Stimulated activated CD4-positive, alpha-beta T cell treated with anti-CD3 and anti-CD28 coated beads, Interleukin-2, amount 100 ng/mL, for 48 hours (primary cell): Measurements from ENCODE around the gene KRT1.
"Not testable (repeated sequence)": the region's sequence is repeated elsewhere in the genome, so short reads cannot be mapped to it uniquely, and the experiment has no call there.

Source experiments
- DNase-seq, 2 donors: peaks; one replicate each; pipeline ENCODE4 v3.0.0-alpha.2; 2020

The KRT1 gene

DNA sequence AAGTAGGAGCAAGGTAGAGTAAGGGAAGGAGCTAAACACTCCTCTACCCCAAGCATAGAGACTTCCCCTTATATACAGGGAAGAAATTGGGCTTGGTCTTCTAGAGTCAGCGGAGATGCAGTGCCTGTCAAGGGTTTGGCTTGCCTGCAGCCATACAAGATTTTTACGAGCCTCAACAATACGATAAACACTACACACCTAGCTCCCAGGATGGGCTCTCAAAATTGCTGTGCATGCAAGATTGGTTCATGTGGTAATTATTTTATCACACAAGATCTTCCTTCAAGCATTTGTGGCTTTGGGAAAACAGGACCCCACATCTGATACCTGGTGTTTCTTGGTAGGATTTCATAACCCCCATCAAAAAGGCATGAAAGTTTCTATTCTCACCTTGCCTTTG lies at the start of gene KRT1:
TSS of gene KRT1 (minus strand) at position 45 of the 400 bp plus-strand sequence. CDS start 59 bp downstream, outside the sequence.
- no peak for DNase-seq

GRCh38 chr12:52729147-52729546 lies 48.9 kb upstream of the KRT1 start:
- no peak for DNase-seq

DNA sequence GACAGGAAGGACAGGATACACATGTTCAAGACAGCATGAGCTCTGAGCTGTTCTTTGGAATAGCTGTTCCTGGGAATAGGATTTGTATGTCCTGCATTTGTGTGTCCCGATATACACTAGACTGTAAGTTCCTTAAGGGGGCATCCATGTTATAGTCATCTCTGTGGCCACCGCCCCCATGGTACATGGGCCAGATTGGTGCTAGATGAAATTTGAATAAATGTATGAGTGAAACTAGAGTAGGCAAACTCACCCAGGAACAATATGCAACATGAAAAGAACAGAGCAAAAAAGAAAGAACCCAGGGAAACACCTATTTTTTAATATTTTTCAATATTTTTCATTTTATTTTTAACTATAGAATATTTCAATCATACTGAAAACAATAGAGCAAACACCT lies 48.2 kb upstream of the KRT1 start:
- no peak for DNase-seq

DNA sequence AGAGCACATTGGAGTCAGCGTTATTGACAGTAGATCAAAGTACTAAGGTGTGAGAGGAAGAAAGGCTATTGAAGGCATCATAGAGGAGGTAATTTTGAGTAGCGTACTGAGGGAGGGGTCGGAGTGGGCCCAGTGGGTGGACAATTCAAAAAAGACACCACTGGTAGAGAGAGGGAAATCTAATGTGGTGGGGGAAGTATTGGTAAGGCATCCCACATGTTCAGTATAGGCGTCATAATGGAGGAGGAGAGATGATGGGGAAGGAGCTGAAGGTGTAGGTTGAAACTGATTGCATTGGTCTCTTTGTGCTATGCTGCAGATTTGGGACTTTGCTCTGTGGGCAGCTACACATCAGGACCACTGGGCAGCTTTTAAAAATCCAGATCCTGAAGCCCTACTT lies 46.8 kb upstream of the KRT1 start:
- DNase-seq, result no peak

DNA sequence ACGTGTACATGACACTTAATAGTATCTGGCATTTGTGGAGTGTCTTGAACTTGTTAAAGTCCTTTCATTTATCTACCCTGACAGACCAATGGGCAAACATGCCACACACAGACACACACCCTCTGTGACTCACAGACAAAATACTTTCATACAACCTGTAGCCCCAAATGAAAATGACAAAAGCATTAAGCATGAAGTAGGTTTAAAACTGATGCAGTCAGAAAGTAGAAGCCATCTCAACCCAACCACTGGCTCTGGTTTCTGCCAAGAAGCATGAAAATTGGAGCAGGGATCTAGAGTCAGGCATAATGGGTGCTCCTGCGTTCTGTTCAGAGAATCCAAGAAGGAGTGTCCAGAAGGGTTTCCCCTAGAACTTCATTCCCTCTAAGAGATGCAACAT lies 46.2 kb upstream of the KRT1 start:
- no peak for DNase-seq

- no peak for DNase-seq
These were observed 44.2 kb upstream of the KRT1 start for GRCh38 chr12:52724384-52724783.

DNA sequence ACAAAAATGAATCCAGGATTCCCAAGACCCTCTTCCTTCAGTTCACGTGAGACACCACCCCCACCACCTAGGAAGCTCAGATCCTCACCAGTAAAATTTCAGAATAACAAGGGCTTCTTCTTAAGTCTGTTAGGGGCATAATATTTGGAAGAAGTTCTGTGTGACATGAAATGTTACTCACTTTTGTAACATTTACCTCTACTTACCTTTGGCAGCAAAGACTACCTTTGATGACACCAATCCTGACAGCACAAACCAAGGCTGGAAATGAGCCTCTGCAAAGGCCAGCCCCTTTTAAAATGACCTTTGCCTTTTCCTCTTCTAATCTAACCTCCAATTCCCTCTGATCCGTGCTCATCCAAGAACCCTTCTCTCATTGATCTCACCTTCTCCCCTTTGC lies 42.5 kb upstream of the KRT1 start:
- no peak for DNase-seq

DNA sequence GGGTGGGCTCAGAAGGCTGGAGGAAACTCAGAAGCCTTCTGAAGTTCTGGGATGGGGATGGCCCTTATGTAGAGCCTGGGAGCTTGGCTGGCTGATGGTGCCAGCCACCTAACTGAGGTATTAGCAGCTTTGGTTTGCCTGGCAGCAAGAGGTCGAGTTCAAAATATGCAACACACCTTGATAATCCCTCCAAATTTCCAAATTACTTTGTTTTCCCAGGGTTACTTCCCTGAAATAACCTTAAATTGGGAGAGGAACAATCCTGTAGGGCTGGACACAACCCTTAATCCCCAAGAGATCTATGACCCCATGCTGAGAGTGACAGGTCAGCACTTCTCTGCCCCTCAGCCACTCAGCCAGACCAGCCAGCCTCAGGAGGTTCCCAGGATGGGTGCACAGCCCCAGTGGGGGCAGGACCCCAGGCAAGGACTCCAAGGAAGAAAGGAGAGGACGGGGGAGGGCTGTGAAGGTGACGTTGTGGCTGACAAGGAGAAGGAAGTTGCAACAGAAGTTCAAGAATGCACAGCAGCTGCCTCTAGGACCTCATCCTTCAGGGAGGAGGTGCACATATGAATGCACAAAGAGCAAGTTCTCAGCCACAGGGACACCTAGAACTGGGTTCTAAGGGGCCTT lies 41.7 kb upstream of the KRT1 start:
- DNase-seq, result no peak

- no peak for DNase-seq
These were observed 40.2 kb upstream of the KRT1 start for GRCh38 chr12:52720365-52720886.

DNA sequence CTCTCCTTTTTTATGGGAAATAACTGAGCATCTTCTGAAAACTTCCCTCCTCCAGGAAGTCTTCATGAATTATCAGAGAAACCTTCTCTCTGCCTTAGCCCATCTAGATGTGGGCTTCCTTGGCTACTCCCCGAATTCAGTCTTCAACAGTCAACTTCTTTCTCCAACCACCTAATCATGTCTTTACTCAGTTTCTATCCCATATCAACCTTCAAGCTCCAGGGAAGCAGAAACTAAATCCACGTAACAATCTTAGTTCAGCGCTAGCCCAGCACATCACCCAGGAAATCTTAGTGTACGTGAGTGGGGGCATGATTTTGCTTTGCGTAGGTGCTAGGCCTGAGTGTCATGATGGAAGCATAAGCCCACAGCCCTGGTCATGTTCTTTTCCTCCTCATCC lies 35.9 kb upstream of the KRT1 start:
- no peak for DNase-seq

DNA sequence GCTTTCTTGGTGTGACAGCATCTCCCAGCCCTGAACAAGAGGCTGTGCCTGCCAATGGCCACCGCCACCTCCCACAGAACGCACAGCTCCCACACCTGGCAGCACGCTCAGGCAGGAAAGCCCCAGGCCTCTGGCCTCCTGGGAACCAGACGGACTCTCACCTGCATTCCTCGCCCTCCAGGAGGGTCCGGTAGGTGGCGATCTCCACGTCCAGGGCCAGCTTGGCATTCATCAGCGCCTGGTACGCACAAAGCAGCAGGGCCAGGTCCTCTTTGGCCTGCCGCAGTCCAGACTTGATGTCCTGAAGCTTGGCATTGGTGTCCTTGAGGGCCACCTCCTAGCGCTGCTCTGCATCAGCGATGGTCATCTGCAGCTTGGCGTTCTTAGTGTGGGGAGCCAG lies 35.2 kb upstream of the KRT1 start:
- DNase-seq, result no peak

DNA sequence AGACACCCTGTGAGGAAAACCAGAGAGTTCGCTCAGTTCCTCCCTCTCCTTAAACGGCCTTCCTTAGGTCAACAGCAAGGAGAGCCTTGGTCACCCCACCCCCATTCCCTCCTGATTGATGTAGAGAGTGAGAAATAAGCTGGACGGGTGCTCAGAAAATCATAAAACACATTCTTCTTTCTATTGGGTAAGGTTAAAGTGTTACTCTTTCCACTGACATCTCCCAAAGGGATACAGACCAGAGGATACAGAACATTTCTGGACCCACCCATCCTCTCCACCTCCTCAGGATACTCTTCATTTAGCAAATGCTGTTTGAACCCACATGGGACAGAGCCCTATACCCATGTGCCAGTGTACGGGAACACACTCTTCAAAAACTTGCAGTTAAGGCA lies 34.7 kb upstream of the KRT1 start:
- no peak for DNase-seq

GRCh38 chr12:52713960-52714886 lies 34.0 kb upstream of the KRT1 start:
- DNase-seq, result peak in 1 of 2 donors; percentile 5

- not testable (repeated sequence) for DNase-seq
These were observed 31.9 kb upstream of the KRT1 start for GRCh38 chr12:52712122-52712521.

DNA sequence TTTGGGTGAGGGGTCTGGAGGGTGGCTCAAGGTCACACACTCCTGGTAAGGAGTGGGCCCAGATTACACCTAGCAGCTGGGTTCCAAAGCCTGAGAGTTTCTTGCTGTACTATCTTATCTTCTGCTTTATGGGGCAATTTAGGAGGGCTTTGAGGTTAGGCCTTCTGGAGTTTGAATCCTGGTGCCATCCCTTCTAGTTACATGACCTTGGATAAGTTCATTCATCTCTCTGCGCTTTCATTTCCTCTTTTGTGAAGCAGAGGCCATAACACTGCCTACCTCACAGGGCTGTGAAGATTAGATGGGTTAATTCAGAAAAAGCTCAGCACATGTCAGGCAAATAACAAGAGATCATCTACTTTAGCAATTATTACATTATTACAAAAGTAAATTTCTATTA lies 30.5 kb upstream of the KRT1 start:
- no peak for DNase-seq

DNA sequence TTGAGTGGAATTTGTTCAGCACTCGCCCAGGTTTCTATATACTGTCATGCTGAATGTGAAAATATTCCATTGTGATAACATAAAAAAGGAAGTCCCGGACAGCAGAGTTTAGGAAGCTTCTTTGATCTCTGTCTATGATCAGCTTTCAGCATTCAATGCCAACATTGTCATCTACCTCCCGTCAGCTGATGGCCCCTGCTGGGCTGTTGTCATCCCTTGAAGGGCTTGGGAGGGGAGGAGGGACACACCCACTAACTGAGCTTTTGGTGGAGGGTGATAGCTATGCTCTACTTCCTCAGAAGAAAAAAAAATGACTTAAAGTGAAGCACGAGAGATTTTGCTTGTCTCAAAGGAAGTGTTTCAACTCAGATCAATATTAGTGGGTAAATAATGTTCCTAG lies 27.8 kb upstream of the KRT1 start:
- no peak for DNase-seq

GRCh38 chr12:52704464-52704863 lies 24.3 kb upstream of the KRT1 start:
- DNase-seq, result no peak

GRCh38 chr12:52703878-52704277 lies 23.7 kb upstream of the KRT1 start:
- no peak for DNase-seq

DNA sequence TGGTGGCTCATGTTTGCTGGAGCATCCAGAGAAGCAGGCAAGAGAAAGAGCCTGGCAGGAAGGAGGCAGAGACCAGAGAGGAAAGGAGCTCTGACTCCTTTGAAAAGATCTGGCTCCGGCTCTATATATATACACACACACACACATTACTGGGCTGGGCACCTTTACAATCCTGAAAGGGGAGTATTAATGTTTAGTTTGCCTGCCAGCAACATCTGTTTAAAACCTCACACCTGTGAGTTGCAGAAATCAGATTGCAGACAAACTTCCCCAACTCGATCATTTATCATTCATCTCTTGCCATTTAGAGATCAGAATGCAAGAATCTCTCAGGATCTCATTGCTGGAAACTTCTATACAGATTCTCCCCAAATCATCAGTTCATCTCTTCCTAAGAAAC lies 23.2 kb upstream of the KRT1 start, which contains the start of gene KRT77:
TSS of gene KRT77 (minus strand) at position 101 of the 400 bp plus-strand sequence. CDS start at position 11, 90 bp downstream.
- DNase-seq, result no peak

- DNase-seq, result no peak
These were observed 22.1 kb upstream of the KRT1 start for GRCh38 chr12:52702338-52702737.

GRCh38 chr12:52701281-52701680 lies 21.1 kb upstream of the KRT1 start:
- DNase-seq, result no peak

DNA sequence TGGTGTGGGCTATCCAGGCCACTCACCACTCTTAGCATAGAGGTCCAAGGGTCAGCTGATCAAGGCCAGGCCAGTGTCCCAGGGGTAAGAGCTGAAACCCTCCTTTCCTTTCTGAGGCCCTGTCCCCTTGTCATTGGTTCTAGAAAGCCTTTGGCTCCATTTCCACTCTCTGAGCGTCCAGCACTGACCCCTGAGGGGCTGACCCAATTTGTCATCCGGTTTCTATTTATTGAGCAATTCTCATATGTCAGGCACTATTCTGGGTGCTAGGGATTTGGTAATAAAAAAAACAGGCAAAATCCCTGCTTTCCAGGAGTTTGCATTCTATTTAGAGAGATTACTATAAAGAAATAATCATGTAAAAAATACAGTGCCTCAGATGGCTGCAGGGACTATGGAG lies 19.8 kb upstream of the KRT1 start:
- DNase-seq, result no peak

- DNase-seq, result no peak
These were observed 19.2 kb upstream of the KRT1 start for GRCh38 chr12:52699373-52699772.
